SK-N-MC (cell line): ENCODE data around the gene ZMYM3.
"Not testable (repeated sequence)": the region's sequence is repeated elsewhere in the genome, so short reads cannot be mapped to it uniquely, and the experiment has no call there.

Experiments used
- DNase-seq: peaks from one replicate; pipeline ENCODE4 v3.0.0-alpha.2; 2011; ENCODE audit warnings: low read depth, low spot score
- H3K27ac ChIP-seq: fragments of 200-600 bp; sonication (generic); 2 replicates; pipeline ENCODE4 v1.5.1; 2016; ENCODE audit warnings: mixed run types
- H3K36me3 ChIP-seq: fragments of 200-600 bp; sonication (generic); 2 replicates; pipeline ENCODE4 v1.6.1; 2017; ENCODE audit warnings: antibody characterized with exemption, low read length, mixed read lengths; ENCODE audit not compliant: insufficient read depth
- H3K4me3 ChIP-seq: fragments of 200-600 bp; sonication (generic); 2 replicates; pipeline ENCODE4 v1.5.1; 2016
- H3K9ac ChIP-seq: fragments of 200-600 bp; sonication (generic); 2 replicates; pipeline ENCODE4 v1.8.0; 2017; ENCODE audit warnings: mixed run types, mixed read lengths; ENCODE audit not compliant: insufficient read length
- H3K9me3 ChIP-seq: fragments of 200-600 bp; sonication (generic); 2 replicates; pipeline ENCODE4 v1.6.1; 2017; ENCODE audit warnings: low read depth, mild to moderate bottlenecking, antibody characterized with exemption, low read length, moderate library complexity, mixed read lengths
- EZH2 ChIP-seq: fragments of 200-600 bp; sonication (generic); IDR thresholded peaks from one replicate; pipeline ENCODE4 v1.6.1; 2017; ENCODE audit warnings: antibody characterized with exemption
- FOXP2 ChIP-seq: optimal IDR thresholded peaks from 2 replicates; pipeline ENCODE3; 2011; ENCODE audit warnings: mild to moderate bottlenecking, moderate library complexity; ENCODE audit not compliant: insufficient read depth; ENCODE audit errors: extremely low read length, control extremely low read depth
- POLR2AphosphoS5 ChIP-seq: IDR thresholded peaks from 2 replicates; pipeline ENCODE4 v1.6.1; 2012; ENCODE audit warnings: mild to moderate bottlenecking, low read depth, low read length, borderline replicate concordance

The ZMYM3 gene

DNA sequence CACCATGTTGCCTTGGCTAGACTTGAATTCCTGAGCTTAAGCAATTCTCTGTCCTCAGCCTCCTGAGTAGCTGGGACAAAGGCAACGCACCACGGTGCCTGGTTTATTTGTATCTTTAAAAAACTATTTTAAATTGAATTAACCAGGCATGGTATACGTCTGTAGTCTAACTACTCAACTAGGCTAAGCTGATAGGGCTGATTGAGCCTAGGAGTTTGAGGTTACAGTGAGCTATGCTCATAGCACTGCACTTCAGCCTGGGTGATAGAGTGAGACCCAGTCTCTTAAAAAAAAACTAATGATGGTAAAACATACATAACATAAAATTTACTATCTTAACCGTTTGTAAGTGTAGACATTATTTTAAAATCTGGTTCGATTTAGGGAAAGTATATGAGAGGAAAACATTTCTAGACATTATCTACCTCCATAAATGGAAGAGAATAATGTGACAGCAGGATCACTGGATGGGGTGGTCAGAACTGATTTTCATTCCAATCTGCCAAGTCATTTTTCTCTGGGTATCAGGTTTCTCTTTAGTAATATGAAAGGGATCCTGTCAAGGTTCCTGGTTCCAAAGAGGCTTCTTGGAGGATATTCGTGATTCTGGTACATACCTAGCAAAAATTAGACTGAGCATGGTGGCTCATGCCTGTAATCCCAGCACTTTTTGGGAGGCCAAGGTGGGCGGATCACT lies 38.9 kb upstream of the ZMYM3 start:
- H3K9me3 ChIP-seq = no peaks in the 10 kb centered on the region
- TF ChIP-seq EZH2 (no peak), FOXP2 (no peak), POLR2AphosphoS5 (no peak)
- H3K9ac ChIP-seq = no peak overlapping the region
- H3K27ac ChIP-seq = no peak overlapping the region
- no peak overlapping the region for H3K4me3 ChIP-seq
- DNase-seq = no peak
- H3K36me3 ChIP-seq = peaks cover 84% of the 10 kb centered on the region

DNA sequence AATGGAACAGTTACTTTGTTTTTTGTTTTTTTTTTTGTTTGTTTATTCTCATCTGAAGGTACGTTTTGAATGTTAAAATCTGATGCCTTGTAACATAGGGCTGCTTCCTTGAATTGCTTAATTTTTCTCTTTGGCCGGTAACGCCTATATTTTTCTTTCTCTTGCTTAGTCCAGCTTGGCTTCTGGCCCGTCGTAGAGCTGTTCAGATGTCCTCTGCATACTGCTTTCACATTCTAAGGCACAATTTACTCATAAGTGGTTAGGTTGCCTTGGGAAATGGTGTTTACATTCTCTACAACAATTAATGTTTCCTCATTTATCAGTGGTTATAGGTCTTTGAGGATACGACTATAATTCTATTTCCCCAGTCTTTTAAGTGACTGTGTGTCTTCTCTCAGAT lies 37.4 kb upstream of the ZMYM3 start:
- TF ChIP-seq EZH2 = no peak
- no peak for TF ChIP-seq POLR2AphosphoS5
- TF ChIP-seq FOXP2 = no peak
- Histone ChIP-seq H3K4me3 (no peak overlapping the region), H3K27ac (no peak overlapping the region), H3K36me3 (peaks cover 79% of the 10 kb centered on the region), H3K9ac (no peak overlapping the region), H3K9me3 (no peaks in the 10 kb centered on the region)
- DNase-seq = no peak

DNA sequence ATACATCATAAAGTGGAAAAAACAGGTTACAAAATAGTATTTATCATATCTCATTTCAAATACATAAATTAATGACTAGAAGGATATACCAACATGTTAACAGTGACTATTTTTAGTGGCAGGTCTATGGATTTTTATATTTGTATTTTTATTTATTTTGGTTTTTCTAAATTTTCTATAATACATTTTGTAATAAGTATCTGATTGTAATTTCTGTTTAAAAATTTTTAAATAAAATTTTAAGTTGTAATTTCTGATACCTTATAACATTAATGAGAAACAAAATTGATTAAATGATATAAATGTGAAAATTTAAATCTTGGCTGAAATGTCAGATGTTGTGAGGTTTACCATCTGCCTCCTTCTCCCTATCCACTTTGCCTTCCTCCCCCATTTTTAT lies 32.0 kb upstream of the ZMYM3 start:
- Histone ChIP-seq H3K9me3 (no peaks in the 10 kb centered on the region), H3K36me3 (peaks cover 53% of the 10 kb centered on the region), H3K4me3 (peak overlapping the region; percentile 79), H3K9ac (peak overlapping the region; percentile 90), H3K27ac (no peak overlapping the region)
- TF ChIP-seq FOXP2 = no peak
- no peak for TF ChIP-seq EZH2
- no peak for TF ChIP-seq POLR2AphosphoS5
- DNase-seq = no peak

DNA sequence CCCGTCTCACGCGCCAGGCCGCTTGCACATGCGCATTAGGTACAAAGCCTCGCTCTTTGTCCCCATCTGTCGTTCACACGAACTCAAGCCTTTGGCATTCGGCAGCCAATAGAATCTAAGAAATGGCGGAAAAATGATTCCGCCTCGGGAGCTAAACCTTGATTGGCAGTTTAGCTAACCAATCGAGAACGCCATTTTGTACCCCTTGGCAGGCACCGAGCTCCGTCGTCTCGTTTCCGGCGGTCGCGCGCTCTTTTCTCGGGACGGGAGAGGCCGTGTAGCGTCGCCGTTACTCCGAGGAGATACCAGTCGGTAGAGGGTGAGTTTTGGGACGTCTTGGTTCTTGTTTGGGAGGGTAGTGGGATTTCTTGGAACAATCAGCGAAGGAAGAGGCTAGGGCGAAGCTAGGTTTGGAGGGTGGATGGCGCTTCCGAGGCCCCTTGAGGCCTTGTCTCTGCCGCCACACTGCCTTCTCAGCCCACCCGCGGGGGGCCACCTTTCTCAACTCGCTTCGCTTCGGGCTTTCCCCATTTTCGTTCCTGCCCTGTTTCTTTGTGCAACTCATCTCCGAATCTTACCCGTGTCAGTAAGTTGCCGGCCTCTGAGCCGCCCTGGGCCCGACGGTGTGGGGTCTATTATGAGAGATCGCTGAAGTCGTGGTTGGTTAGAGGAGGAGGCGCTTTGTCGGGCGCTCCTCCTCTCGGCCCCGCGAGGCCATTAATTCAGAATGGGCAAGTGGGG lies 29.6 kb upstream of the ZMYM3 start, which contains the start of gene NONO:
Gene NONO (plus strand): TSS at position 233 of the 741 bp plus-strand sequence. CDS start 7,003 bp downstream, outside the sequence.
- DNase-seq = peak; percentile 93
- H3K36me3 ChIP-seq = peaks cover 34% of the 10 kb centered on the region
- peak within 1 kb of the TSS; percentile 96 for H3K27ac ChIP-seq
- no peaks in the 10 kb centered on the region for H3K9me3 ChIP-seq
- H3K9ac ChIP-seq = peak within 1 kb of the TSS; percentile 90
- TF ChIP-seq POLR2AphosphoS5 = peak; percentile 85
- TF ChIP-seq FOXP2 = no peak
- peak within 1 kb of the TSS; percentile 79 for H3K4me3 ChIP-seq

DNA sequence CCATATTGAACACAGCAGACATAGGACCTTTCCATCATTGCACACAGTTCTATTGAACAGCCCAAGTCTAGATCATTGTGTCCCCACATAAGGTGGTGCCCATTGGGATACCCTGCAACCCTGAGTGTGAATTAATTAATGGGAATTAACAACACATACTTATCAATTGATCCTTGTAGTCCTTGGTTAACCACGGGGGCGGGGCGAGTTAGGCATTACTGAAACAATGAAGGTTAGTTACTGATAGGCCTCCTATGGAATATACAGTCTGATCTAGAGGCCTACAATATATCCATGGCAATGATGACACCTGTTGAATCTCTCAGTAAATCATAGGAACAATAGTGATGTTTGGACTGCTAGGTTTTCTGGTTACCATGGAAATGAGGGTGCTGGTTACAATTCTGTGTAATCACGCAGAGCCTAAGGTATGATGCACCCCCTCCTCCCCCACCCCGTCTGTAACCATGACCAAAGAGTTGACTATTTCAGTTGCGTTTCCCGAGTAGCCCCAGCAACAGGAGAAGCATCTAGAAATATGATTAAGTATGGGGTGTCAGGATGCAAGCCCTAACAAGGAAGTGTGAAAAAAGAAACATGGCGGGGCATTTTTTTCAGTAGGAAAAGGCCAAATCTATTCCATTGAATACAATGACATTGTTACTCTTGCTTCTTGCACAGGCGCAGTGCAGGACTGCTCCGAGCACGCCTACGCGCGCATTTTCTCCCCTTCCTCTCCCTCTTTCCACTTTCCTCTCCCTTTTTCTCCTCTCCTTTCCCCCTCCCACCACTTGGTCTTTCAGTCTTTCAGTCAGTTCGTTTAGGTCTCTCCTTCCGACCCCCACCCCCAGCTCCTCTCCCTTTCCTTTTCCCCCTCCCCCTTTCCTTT lies 28.8 kb upstream of the ZMYM3 start:
- Histone ChIP-seq H3K9me3 (no peaks in the 10 kb centered on the region), H3K36me3 (peaks cover 29% of the 10 kb centered on the region), H3K4me3 (peak overlapping the region; percentile 61), H3K9ac (peak overlapping the region; percentile 57), H3K27ac (peak overlapping the region; percentile 90)
- TF ChIP-seq FOXP2 (no peak), POLR2AphosphoS5 (0 out of 2 replicates have a peak, but pooled peaks have one; percentile 1)
- DNase-seq = peak; percentile 22

DNA sequence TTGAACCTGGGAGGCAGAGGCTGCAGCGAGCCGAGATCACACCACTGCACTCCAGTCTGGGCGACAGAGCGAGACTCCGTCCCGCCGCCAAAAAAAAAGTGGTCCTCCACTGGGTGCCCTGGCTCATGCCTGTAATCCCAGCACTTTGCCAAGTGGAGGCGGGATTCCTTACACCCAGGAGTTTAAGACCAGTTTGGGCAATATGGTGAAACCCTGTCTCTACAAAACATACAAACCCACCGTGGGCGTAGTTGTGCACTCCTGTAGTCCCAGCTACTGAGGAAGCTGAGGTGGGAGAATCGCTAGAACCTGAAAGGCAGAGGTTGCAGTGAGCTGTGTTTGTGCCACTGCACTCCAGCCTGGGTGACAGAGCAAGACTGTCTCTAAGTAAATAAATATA lies 27.4 kb upstream of the ZMYM3 start:
- not testable (repeated sequence) for H3K9me3 ChIP-seq, H3K9ac ChIP-seq, DNase-seq, H3K27ac ChIP-seq, H3K4me3 ChIP-seq
- H3K36me3 ChIP-seq = peaks cover 18% of the 10 kb centered on the region

DNA sequence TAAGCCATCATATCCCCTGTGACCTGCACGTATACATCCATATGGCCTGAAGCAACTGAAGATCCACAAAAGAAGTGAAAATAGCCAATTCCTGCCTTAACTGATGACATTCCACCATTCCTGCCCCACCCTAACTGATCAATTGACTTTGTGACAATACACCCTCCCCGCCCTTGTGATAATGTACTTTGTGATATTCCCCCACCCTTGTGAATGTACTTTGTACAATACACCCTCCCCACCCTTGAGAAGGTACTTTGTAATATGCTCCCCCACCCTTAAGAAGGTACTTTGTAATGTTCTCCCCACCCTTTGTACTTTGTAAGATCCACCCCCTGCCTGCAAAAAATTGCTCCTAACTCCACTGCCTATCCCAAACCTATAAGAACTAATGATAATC lies 18.4 kb upstream of the ZMYM3 start:
- not testable (repeated sequence) for H3K27ac ChIP-seq, H3K36me3 ChIP-seq, H3K9me3 ChIP-seq, H3K9ac ChIP-seq, DNase-seq, H3K4me3 ChIP-seq

DNA sequence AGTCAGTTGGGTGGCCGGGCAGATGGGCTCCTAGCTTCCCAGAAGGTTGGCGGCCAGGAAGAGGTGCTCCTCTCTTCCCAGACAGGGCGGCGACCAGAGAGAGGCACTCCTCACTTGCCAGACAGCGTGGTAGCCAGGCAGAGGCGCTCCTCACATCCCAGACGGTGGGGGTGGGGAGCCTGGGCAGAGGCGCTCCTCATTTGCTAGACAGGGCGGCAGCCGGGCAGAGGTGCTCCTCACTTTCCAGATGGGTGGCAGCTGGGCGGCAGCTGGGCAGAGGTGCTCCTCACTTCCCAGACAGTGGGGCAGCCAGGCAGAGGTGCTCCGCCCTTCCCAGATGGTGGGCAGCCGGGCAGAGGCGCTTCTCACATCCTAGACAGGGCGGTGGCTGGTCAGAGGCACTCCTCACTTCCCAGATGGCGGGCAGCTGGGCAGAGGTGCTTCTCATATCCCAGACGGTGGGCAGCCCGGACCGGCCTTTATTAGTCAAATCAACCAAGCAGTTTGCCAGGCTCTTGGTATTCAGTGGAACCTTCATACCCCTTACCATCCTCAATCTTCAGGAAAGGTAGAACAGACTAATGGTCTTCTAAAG lies 16.0 kb upstream of the ZMYM3 start:
- Histone ChIP-seq H3K27ac (no peak overlapping the region), H3K4me3 (no peak overlapping the region), H3K9me3 (no peaks in the 10 kb centered on the region), H3K36me3 (no peaks in the 10 kb centered on the region), H3K9ac (no peak overlapping the region)
- DNase-seq = no peak
- TF ChIP-seq POLR2AphosphoS5 (no peak), EZH2 (no peak), FOXP2 (no peak)

DNA sequence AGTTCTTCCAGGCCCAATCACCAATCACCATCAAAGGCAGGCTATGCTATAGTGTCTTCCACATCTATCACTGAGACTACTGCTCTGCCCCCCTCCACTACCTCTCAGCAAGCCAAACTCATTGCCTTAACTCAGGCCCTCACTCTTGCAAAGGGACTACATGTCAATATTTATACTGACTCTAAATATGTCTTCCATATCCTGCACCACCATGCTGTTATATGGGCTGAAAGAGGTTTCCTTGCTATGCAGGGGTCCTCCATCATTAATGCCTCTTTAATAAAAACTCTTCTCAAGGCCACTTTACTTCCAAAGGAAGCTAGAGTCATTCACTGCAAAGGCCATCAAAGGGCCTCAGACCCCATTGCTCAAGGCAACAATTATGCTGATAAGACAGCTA lies 14.7 kb upstream of the ZMYM3 start:
- H3K27ac ChIP-seq, DNase-seq, H3K36me3 ChIP-seq, H3K4me3 ChIP-seq, H3K9ac ChIP-seq, H3K9me3 ChIP-seq: not testable (repeated sequence)
